ENCODE measurements around the gene ARFGEF2.
"Not testable (repeated sequence)": the region's sequence is repeated elsewhere in the genome, so short reads cannot be mapped to it uniquely, and the experiment has no call there.

The ARFGEF2 gene

DNA sequence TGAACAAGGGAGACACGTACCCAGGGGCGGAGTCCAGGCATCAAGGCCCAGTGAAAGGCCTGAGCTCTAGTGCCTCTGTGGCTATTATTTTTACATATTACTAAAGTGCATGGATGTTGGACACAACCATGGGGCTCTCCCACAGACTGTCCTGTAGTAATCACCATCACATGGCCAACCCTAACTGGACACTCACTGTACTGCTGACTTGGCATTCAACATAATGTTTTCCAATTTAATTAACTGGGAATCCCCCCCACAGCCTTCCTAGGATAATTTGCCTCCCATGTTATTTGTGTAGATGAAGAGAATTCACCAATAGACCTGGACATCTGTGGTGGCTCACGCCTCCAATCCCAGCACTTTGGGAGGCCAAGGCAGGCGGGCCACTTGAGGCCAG lies 34.5 kb downstream of the ARFGEF2 start:
- no peak for DNase-seq (ENCODE audit: low read depth in 1 of 2, low spot score in 1 of 2)
- no peak for TF ChIP-seq JUND (IDR thresholded peaks at IDR 0.05; ENCODE audit: low read depth)
- in situ Hi-C loops (cut with HindIII; ENCODE audit: low pct_unique_long_range_greater_than_20kb, low sequenced_read_pairs): no loop called here

DNA sequence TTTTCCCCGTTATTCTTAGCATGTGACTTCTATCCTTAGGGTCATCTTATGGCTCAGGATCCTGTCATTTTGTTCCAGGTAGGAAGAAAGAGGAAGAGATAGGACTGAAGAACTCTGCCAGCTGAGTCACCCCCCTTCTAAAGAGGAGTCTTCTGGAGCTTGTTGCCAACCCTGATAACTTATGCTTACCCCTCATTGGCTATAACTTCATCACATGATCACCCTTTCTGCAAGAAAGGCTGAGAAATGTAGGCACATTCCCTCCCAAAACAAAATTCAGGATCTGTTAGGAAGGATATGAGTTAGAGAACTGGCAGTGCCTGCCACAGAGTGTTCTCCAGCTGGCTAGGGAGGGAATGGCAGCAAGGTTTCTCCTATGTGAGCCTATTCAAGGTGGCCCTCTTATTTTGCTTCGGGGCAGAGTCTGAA lies 35.6 kb downstream of the ARFGEF2 start:
- DNase-seq (ENCODE audit: low read depth in 1 of 2, low spot score in 1 of 2): no peak
- TF ChIP-seq JUND (IDR thresholded peaks at IDR 0.05; ENCODE audit: low read depth): no peak
- in situ Hi-C loops (cut with HindIII; ENCODE audit: low pct_unique_long_range_greater_than_20kb, low sequenced_read_pairs): no loop called here

GRCh38 chr20:48957533-48957932 lies 36.0 kb downstream of the ARFGEF2 start:
- in situ Hi-C loops (cut with HindIII; ENCODE audit: low pct_unique_long_range_greater_than_20kb, low sequenced_read_pairs): no loop called here
- TF ChIP-seq JUND (IDR thresholded peaks at IDR 0.05; ENCODE audit: low read depth): no peak
- no peak for DNase-seq (ENCODE audit: low read depth in 1 of 2, low spot score in 1 of 2)

GRCh38 chr20:48958743-48959142 lies 37.2 kb downstream of the ARFGEF2 start:
- TF ChIP-seq JUND (IDR thresholded peaks at IDR 0.05; ENCODE audit: low read depth): no peak
- in situ Hi-C loops (cut with HindIII; ENCODE audit: low pct_unique_long_range_greater_than_20kb, low sequenced_read_pairs): no loop called here

GRCh38 chr20:48959899-48960550 lies 38.5 kb downstream of the ARFGEF2 start:
- TF ChIP-seq JUND (IDR thresholded peaks at IDR 0.05; ENCODE audit: low read depth): no peak
- DNase-seq (ENCODE audit: low read depth in 1 of 2, low spot score in 1 of 2): no peak
- in situ Hi-C loops (cut with HindIII; ENCODE audit: low pct_unique_long_range_greater_than_20kb, low sequenced_read_pairs): no loop called here

More at GRCh38 chr20:48958743-48959142, 37.2 kb downstream of the ARFGEF2 start:
- DNase-seq (ENCODE audit: low read depth in 1 of 2, low spot score in 1 of 2): no peak

- no peak for TF ChIP-seq JUND (IDR thresholded peaks at IDR 0.05; ENCODE audit: low read depth)
- DNase-seq (ENCODE audit: low read depth in 1 of 2, low spot score in 1 of 2): no peak
- in situ Hi-C loops (cut with HindIII; ENCODE audit: low pct_unique_long_range_greater_than_20kb, low sequenced_read_pairs): no loop called here
Measured at GRCh38 chr20:48962421-48962820, 40.9 kb downstream of the ARFGEF2 start.

DNA sequence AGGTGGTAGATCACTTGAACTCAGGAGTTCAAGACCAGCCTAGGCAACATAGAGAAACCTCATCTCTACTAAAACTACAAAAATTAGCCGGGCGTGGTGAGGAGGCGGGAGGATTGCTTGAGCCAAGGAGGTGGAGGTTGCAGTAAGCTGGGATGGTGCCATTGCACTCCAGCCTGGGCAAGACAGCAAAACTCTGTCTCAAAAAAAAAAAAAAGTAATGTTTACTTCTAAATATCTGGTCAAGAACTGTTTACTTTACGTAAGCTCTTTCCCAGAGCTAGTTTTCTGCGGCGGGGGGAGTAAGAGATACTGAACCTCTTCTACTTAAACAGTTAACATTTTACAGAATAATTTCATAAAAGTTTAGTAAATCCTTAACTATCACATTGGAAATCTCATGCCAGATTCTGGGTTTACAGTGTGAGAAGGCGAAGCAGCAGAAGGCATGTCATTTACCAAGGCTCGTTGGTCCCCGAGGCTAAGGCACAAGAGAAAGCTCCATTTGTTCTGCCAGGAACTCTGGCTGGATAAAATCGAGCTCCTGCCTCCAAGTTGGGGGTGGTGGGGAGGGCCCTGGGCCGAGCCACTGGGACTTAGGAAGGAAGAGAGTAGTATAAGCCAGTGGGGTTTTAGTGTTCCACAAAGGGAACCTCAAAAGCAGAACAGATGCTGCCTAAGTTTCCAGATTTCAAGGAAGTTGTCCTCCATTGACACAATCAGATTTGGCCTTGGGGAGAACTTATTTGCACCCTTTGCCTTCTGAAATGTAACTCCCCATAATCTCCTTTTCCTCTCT lies 41.7 kb downstream of the ARFGEF2 start:
- peak in 1 of 2 experiments; percentile 60 for DNase-seq (ENCODE audit: low read depth in 1 of 2, low spot score in 1 of 2)
- in situ Hi-C loops (cut with HindIII; ENCODE audit: low pct_unique_long_range_greater_than_20kb, low sequenced_read_pairs): no loop called here
- TF ChIP-seq JUND (IDR thresholded peaks at IDR 0.05; ENCODE audit: low read depth): no peak

GRCh38 chr20:48965189-48965910 lies 43.8 kb downstream of the ARFGEF2 start:
- TF ChIP-seq JUND (IDR thresholded peaks at IDR 0.05; ENCODE audit: low read depth): no peak
- DNase-seq (ENCODE audit: low read depth in 1 of 2, low spot score in 1 of 2): no peak
- in situ Hi-C loops (cut with HindIII; ENCODE audit: low pct_unique_long_range_greater_than_20kb, low sequenced_read_pairs): no loop called here

DNA sequence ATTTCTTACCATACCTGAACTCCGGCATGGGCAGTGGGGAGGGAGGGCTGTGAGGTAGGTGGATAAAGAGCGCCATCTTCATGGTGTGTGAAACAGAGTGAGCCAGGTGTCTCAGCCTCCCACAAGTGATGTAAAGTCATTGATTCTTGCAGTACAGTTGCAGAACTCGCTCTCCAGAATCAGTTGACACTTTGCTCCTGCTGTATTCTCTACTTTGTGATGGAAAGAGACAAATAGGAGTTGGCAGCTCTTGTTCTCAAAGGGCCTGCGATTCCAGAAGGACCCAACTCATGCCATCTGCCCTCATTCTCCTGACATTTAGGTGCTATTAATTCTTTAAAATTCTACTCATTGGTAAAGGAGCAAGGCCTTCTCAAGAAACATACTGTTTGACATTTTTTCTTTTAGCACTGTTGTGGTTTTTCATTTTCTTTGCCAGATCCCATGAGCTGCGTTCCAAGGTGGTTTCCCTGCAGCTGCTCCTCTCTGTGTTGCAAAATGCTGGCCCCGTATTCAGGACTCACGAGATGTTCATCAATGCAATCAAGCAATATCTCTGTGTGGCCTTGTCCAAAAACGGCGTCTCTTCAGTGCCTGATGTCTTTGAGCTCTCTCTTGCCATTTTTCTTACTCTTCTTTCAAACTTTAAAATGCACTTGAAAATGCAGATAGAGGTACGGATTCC lies 49.3 kb downstream of the ARFGEF2 start:
- in situ Hi-C loops (cut with HindIII; ENCODE audit: low pct_unique_long_range_greater_than_20kb, low sequenced_read_pairs): no loop called here
- TF ChIP-seq JUND (IDR thresholded peaks at IDR 0.05; ENCODE audit: low read depth): no peak
- DNase-seq (ENCODE audit: low read depth in 1 of 2, low spot score in 1 of 2): peak in 1 of 2 experiments; percentile 41

DNA sequence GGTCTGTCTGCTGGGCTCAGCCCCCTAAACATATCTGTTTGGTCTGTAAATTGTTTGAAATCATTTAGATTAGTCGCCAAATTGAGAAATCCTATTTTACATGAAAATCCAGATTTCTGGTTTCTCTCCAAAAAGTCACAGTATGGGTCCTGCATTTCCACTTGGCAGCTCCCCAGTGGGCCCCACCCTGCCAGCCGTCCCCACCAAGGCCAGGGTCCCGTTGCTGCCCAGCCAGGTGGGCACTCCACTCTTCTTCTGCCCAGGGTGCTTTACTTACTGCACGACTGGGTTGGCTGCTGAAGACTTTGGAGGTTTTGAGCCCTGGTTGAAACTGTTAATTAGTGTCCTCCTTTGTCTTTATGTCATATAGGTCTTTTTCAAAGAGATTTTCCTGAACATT lies 50.4 kb downstream of the ARFGEF2 start:
- DNase-seq (ENCODE audit: low read depth in 1 of 2, low spot score in 1 of 2): no peak

GRCh38 chr20:48972816-48973215 lies 51.3 kb downstream of the ARFGEF2 start:
- TF ChIP-seq JUND (IDR thresholded peaks at IDR 0.05; ENCODE audit: low read depth): no peak
- in situ Hi-C loops (cut with HindIII; ENCODE audit: low pct_unique_long_range_greater_than_20kb, low sequenced_read_pairs): no loop called here
- DNase-seq (ENCODE audit: low read depth in 1 of 2, low spot score in 1 of 2): no peak

More for the DNA sequence above, 50.4 kb downstream of the ARFGEF2 start:
- in situ Hi-C loops (cut with HindIII; ENCODE audit: low pct_unique_long_range_greater_than_20kb, low sequenced_read_pairs): no loop called here
- no peak for TF ChIP-seq JUND (IDR thresholded peaks at IDR 0.05; ENCODE audit: low read depth)

DNA sequence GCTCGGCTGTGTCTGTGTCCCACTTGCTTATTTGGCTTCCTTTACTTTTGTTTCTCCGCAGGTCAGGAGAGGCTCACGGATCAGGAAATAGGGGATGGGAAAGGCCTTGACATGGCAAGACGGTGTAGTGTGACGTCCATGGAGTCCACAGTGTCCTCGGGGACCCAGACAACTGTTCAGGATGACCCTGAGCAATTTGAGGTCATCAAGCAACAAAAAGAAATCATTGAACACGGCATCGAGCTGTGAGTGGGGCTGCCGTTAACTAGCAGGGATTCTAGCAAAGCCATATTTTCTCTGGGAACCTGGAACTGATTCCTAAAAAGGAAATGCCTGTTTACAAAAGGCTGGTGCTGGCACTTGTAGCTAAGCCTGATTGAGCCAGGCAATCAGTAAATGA lies 54.4 kb downstream of the ARFGEF2 start:
- in situ Hi-C loops (cut with HindIII; ENCODE audit: low pct_unique_long_range_greater_than_20kb, low sequenced_read_pairs): no loop called here
- DNase-seq (ENCODE audit: low read depth in 1 of 2, low spot score in 1 of 2): no peak

GRCh38 chr20:48979980-48980379 lies 58.5 kb downstream of the ARFGEF2 start:
- DNase-seq (ENCODE audit: low read depth in 1 of 2, low spot score in 1 of 2); in situ Hi-C loops (cut with HindIII; ENCODE audit: low pct_unique_long_range_greater_than_20kb, low sequenced_read_pairs): not testable (repeated sequence)

More for the DNA sequence above, 54.4 kb downstream of the ARFGEF2 start:
- TF ChIP-seq JUND (IDR thresholded peaks at IDR 0.05; ENCODE audit: low read depth): no peak
